HCT116 (cell line): ENCODE results near the gene STUM. TPM values are rescaled to one million over a fixed set of nuclear protein-coding genes. Genes with fewer than 3 reads are reported as not detected.

Source experiments
- ATAC-seq: fragments of 200-7000 bp; cut with Tn5 transposase; 2 replicates; pipeline ENCODE4 v1.9.1; 2020; ENCODE audit warnings: mild to moderate bottlenecking, moderate library complexity
- BruUV-seq: library from RNA; stranded (reverse); fragments of 400-500 nt; replicated peaks from 2 replicates; lab custom pipeline; 2021; lab: Mats Ljungman, UMichigan
- CTCF ChIA-PET: fragments of 300-600 bp; sonication (Branson Sonifier 250); formaldehyde crosslinking; loops from one replicate; lab custom pipeline; 2021; ENCODE audit warnings: antibody characterized with exemption; lab: Charles Lee
- POLR2A ChIA-PET: fragments of 300-600, 350-600 bp; sonication (Branson Sonifier 250); formaldehyde crosslinking; loops from one replicate; lab custom pipeline; 2021; ENCODE audit warnings: antibody characterized with exemption; lab: Charles Lee
- RAD21 ChIA-PET, 2 experiments: fragments of 300-600 bp; sonication (Branson Sonifier 250); formaldehyde crosslinking; loops; one replicate each; lab custom pipeline; 2023; ENCODE audit warnings: low total read pairs in 2 of 2; ENCODE audit not compliant: uncharacterized antibody in 2 of 2, unreplicated experiment in 2 of 2, low non-redundant PET in 1 of 2; lab: Charles Lee
- DNase-seq: peaks from one replicate; pipeline ENCODE4 v3.0.0-alpha.2; 2010; ENCODE audit warnings: low read depth, low spot score
- H2AFZ ChIP-seq: fragments of 200-600 bp; shearing (Covaris generic), sonication (generic); 2 replicates; pipeline ENCODE4 v1.6.1; 2017; ENCODE audit warnings: low read depth, mixed run types, mixed read lengths, antibody characterized with exemption, low read length; ENCODE audit not compliant: poor library complexity, severe bottlenecking
- H3K27ac ChIP-seq: 2 replicates; pipeline ENCODE4 v1.5.1; 2012; ENCODE audit warnings: low read depth, low read length
- H3K27me3 ChIP-seq: fragments of 200-600 bp; sonication (generic); 2 replicates; pipeline ENCODE4 v1.6.1; 2016; ENCODE audit warnings: mixed run types, low read length, mixed read lengths; ENCODE audit not compliant: insufficient read depth
- H3K36me3 ChIP-seq, 2 experiments: fragments of 200-500 bp in 1 of 2; fragments of 200-600 bp in 1 of 2; sonication (Bioruptor generic) in 1 of 2; sonication (generic) in 1 of 2; 2 replicates each; pipeline versions ENCODE4 v1.5.1 to v1.6.1; 2014 to 2016; ENCODE audit warnings: low read length in 2 of 2, inconsistent platforms in 1 of 2, mixed read lengths in 1 of 2, mixed run types in 1 of 2; ENCODE audit not compliant: insufficient read depth in 2 of 2, control insufficient read depth in 1 of 2
- H3K4me1 ChIP-seq, 2 experiments: fragments of 200-600 bp in 1 of 2; sonication (generic) in 1 of 2; 2 replicates each; pipeline versions ENCODE4 v1.5.1 to v1.6.1; 2012 to 2017; ENCODE audit warnings: low read length in 2 of 2, inconsistent platforms in 1 of 2, mild to moderate bottlenecking in 1 of 2, mixed read lengths in 1 of 2, mixed run types in 1 of 2, moderate library complexity in 1 of 2; ENCODE audit not compliant: insufficient read depth in 2 of 2, control insufficient read depth in 1 of 2
- H3K4me2 ChIP-seq: fragments of 200-600 bp; sonication (generic); 2 replicates; pipeline ENCODE4 v1.6.1; 2017; ENCODE audit warnings: mixed run types, low read length, mixed read lengths
- H3K4me3 ChIP-seq, 2 experiments: fragments of 200-600 bp in 1 of 2; sonication (generic) in 1 of 2; replicated peaks in 1 of 2; 2 replicates each; pipeline ENCODE4 v1.5.1; 2011 to 2016; ENCODE audit warnings: low read length in 2 of 2, control low read depth in 1 of 2, low read depth in 1 of 2, mild to moderate bottlenecking in 1 of 2, mixed read lengths in 1 of 2, mixed run types in 1 of 2
- H3K79me2 ChIP-seq: fragments of 200-600 bp; sonication (generic); 2 replicates; pipeline ENCODE4 v1.6.1; 2017; ENCODE audit warnings: mild to moderate bottlenecking, mixed run types, low read length, moderate library complexity, mixed read lengths; ENCODE audit not compliant: insufficient read depth
- H3K9ac ChIP-seq: fragments of 200-600 bp; sonication (generic); 2 replicates; pipeline ENCODE4 v1.6.1; 2016; ENCODE audit warnings: low read length, mixed read lengths
- H3K9me2 ChIP-seq: fragments of 200-600 bp; sonication (generic), shearing (Covaris generic); 2 replicates; pipeline ENCODE4 v1.6.1; 2017; ENCODE audit warnings: mixed run types, mild to moderate bottlenecking, moderate library complexity; ENCODE audit not compliant: insufficient read depth
- H3K9me3 ChIP-seq, 2 experiments: fragments of 200-500 bp in 1 of 2; fragments of 200-600 bp in 1 of 2; sonication (Bioruptor generic) in 1 of 2; sonication (generic) in 1 of 2; 2 replicates each; pipeline ENCODE4 v1.6.1; 2014 to 2017; ENCODE audit warnings: low read length in 2 of 2, mixed read lengths in 2 of 2, inconsistent platforms in 1 of 2, low read depth in 1 of 2, mild to moderate bottlenecking in 1 of 2, mixed run types in 1 of 2, moderate library complexity in 1 of 2; ENCODE audit not compliant: control insufficient read depth in 1 of 2, insufficient read depth in 1 of 2
- H4K20me1 ChIP-seq: fragments of 200-600 bp; sonication (generic), shearing (Covaris generic); 2 replicates; pipeline ENCODE4 v1.6.1; 2017; ENCODE audit warnings: mixed run types, mild to moderate bottlenecking, moderate library complexity; ENCODE audit not compliant: insufficient read depth
- CEBPB ChIP-seq: IDR thresholded peaks from 2 replicates; pipeline ENCODE4 v1.6.1; 2012; ENCODE audit warnings: low read depth
- POLR2A ChIP-seq: IDR thresholded peaks from 2 replicates; pipeline ENCODE4 v1.7.0; 2011; ENCODE audit warnings: borderline replicate concordance; ENCODE audit not compliant: insufficient read depth, insufficient read length; ENCODE audit errors: extremely low read depth
- YY1 ChIP-seq: IDR thresholded peaks from 2 replicates; pipeline ENCODE4 v1.6.1; 2011; ENCODE audit warnings: low read length, low read depth, moderate library complexity, mild to moderate bottlenecking; ENCODE audit not compliant: insufficient replicate concordance; ENCODE audit errors: extremely low read depth
- ZNF274 ChIP-seq: fragments of 200-500 bp; sonication (Bioruptor generic); IDR thresholded peaks from 2 replicates; pipeline ENCODE4 v1.6.1; 2014; ENCODE audit warnings: mild to moderate bottlenecking, low read depth, low read length, inconsistent platforms
- intact Hi-C: fragments of 100-400 bp; cut with micrococcal nuclease; formaldehyde crosslinking; loops from 2 replicates; pipeline ENCODE4 v1.10.0; 2022
- total RNA-seq: library from RNA; stranded (reverse); gene quantifications from one replicate; pipeline ENCODE4 v1.2.1, GENCODE V29; 2021; ENCODE audit not compliant: unreplicated experiment

The STUM gene
- total RNA-seq, 1 experiment from 2014 or later, result not detected

GRCh38 chr1:226557424-226557823 is 8.9 kb downstream of the STUM start:
- Histone ChIP-seq H3K9me2 (no peaks in the 10 kb centered on the region), H3K4me3 (no peak overlapping the region), H2AFZ (no peak overlapping the region), H3K36me3 (no peaks in the 10 kb centered on the region), H3K9ac (no peak overlapping the region), H3K27me3 (no peaks in the 10 kb centered on the region), H4K20me1 (no peaks in the 10 kb centered on the region), H3K4me2 (no peak overlapping the region), H3K79me2 (no peaks in the 10 kb centered on the region), H3K27ac (no peak overlapping the region), H3K9me3 (no peaks in the 10 kb centered on the region), H3K4me1 (no peaks in the 10 kb centered on the region)
- BruUV-seq, result no TSS peak
- ChIA-PET POLR2A (no interaction called here), CTCF (interaction anchor here (1.6 kb wide), 1 partner anchor 10 kb away, joined by 3 read pairs; no protein-coding TSS in a partner anchor), RAD21 (no interaction called here)
- ATAC-seq, result no peak
- TF ChIP-seq CEBPB (no peak), YY1 (no peak)
- intact Hi-C loops, result no loop called here
- no peak for DNase-seq

GRCh38 chr1:226558036-226558650 is 9.6 kb downstream of the STUM start:
- H3K79me2 ChIP-seq, result no peaks in the 10 kb centered on the region
- TF ChIP-seq POLR2A (no peak), ZNF274 (no peak)
- TF ChIP-seq, all 23 proteins: peak for 0
- no TSS peak for BruUV-seq
- Histone ChIP-seq H3K4me3 (no peak overlapping the region), H3K4me1 (no peaks in the 10 kb centered on the region), H3K36me3 (no peaks in the 10 kb centered on the region), H3K27me3 (no peaks in the 10 kb centered on the region), H2AFZ (no peak overlapping the region), H4K20me1 (no peaks in the 10 kb centered on the region), H3K9me2 (no peaks in the 10 kb centered on the region), H3K9me3 (no peaks in the 10 kb centered on the region), H3K9ac (no peak overlapping the region), H3K27ac (no peak overlapping the region), H3K4me2 (no peak overlapping the region)
- ATAC-seq (no peak), DNase-seq (no peak)
- intact Hi-C loops, result no loop called here
- ChIA-PET CTCF (no interaction called here), POLR2A (no interaction called here), RAD21 (no interaction called here)
